ENCODE measurements around the gene LSR. TPM values are rescaled to one million over a fixed set of nuclear protein-coding genes. Genes with fewer than 3 reads are reported as not detected.

LSR gene
- total RNA-seq, 1 experiment from 2014 or later = 152 TPM

GRCh38 chr19:35265900-35266519 lies 17.2 kb downstream of the LSR start:
- no CpG with 5 or more reads among the region's 10 CpGs for WGBS (ENCODE audit: extremely low coverage, insufficient read length, low lambda C conversion rate)
- Histone ChIP-seq H2BK15ac (ENCODE audit: low read depth, low read length) (no peak overlapping the region), H3K9me3 (ENCODE audit: control insufficient read depth, low read depth, low read length) (no peaks in the 10 kb centered on the region), H3K27ac (ENCODE audit: insufficient read length, low read depth, low read length) (no peak overlapping the region), H4K91ac (ENCODE audit: insufficient read length, low read depth, low read length) (no peak overlapping the region), H4K5ac (ENCODE audit: insufficient read length, low read depth, low read length) (no peak overlapping the region), H3K9ac (ENCODE audit: extremely low read depth, insufficient read length, low read length) (no peak overlapping the region), H4K8ac (replicated peaks; ENCODE audit: insufficient read length, low read depth, low read length) (no peak overlapping the region), H3K18ac (ENCODE audit: insufficient read length, low read depth, low read length) (no peak overlapping the region), H2AFZ (ENCODE audit: low read length) (no peak overlapping the region), H3K56ac (ENCODE audit: insufficient read length, low read depth, low read length) (no peak overlapping the region), H4K20me1 (ENCODE audit: control insufficient read depth, insufficient read depth, insufficient read length) (no peaks in the 10 kb centered on the region), H2BK20ac (ENCODE audit: low read depth, low read length, poor library complexity, severe bottlenecking) (no peak overlapping the region), H3K23ac (ENCODE audit: insufficient read length, low read depth, low read length) (no peak overlapping the region), H3K27me3 (ENCODE audit: insufficient read depth, low read length) (no peaks in the 10 kb centered on the region), H3K4ac (ENCODE audit: low read depth, low read length) (no peak overlapping the region), H3K23me2 (ENCODE audit: insufficient read length, low read depth, low read length, poor library complexity, severe bottlenecking) (peaks cover 5% of the 10 kb centered on the region), H2BK5ac (ENCODE audit: insufficient read length, low read length) (no peak overlapping the region), H3T11ph (ENCODE audit: low read length) (no peak overlapping the region), H3K79me2 (ENCODE audit: insufficient read depth, low read length) (no peaks in the 10 kb centered on the region), H2AK5ac (ENCODE audit: insufficient read length, low read length) (no peak overlapping the region), H3K4me1 (ENCODE audit: insufficient read depth, low read length) (no peaks in the 10 kb centered on the region), H2BK120ac (ENCODE audit: low read depth, low read length, poor library complexity, severe bottlenecking) (no peak overlapping the region), H3K4me2 (ENCODE audit: insufficient read depth, insufficient read length, low read length) (no peak overlapping the region), H3K14ac (ENCODE audit: insufficient read depth, low read length) (no peak overlapping the region), H2BK12ac (ENCODE audit: insufficient read length, low read depth, low read length) (no peak overlapping the region), H3K79me1 (ENCODE audit: insufficient read depth, low read depth, low read length, poor library complexity, severe bottlenecking) (no peaks in the 10 kb centered on the region)
- Mint-ChIP-seq H3K4me3 (peak overlapping the region; percentile 32 to 48; a peak in 4 of 5 replicates), H3K27ac (peak overlapping the region in 2 of 3 experiments; percentile 65 to 89; a peak in 5 of 7 replicates), H3K36me3 (ENCODE audit: insufficient read depth in 1 of 3, low read depth in 3 of 3) (peaks cover 15 to 64% (median 58%) of the 10 kb centered on the region in 3 experiments), H3K27me3 (ENCODE audit: low read depth) (no peaks in the 10 kb centered on the region), H3K4me1 (peaks cover 18 to 20% of the 10 kb centered on the region in 2 experiments), H3K9me3 (no peaks in the 10 kb centered on the region)
- DNase-seq = no peak
- no peak for TF ChIP-seq CTCF (conservative IDR thresholded peaks at IDR 0.05)
